ENCODE results near the gene CHMP1A. TPM values are rescaled to one million over a fixed set of nuclear protein-coding genes. Genes with fewer than 3 reads are reported as not detected.
"Not testable (repeated sequence)": the region's sequence is repeated elsewhere in the genome, so short reads cannot be mapped to it uniquely, and the experiment has no call there.

CHMP1A gene
- polyA plus RNA-seq, 5 donors, result 47.5 to 97.3 (median 66.4) TPM

- DNase-seq, result no peak
Measured at GRCh38 chr16:89693931-89694783, 36.6 kb upstream of the CHMP1A start.

DNA sequence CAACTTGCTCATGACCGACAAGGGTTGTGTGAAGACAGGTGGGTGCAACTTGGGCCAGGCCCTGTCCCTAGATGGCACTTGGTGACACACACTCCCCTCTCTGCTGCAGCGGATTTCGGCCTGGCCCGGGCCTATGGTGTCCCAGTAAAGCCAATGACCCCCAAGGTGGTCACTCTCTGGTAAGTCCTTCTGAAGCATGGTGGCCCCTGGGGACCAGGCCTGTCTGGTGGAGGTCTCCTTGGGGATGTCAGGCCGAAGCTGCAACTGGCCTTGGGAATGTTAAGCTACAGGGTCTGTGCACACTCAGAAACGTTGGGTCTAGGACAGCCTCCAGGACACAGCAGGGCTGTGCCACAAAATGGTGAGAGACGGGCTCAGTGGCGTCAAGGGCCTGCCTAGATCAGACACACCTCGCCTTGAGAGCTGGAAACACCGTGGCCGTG is 35.8 kb upstream of the CHMP1A start:
- no peak for DNase-seq

DNA sequence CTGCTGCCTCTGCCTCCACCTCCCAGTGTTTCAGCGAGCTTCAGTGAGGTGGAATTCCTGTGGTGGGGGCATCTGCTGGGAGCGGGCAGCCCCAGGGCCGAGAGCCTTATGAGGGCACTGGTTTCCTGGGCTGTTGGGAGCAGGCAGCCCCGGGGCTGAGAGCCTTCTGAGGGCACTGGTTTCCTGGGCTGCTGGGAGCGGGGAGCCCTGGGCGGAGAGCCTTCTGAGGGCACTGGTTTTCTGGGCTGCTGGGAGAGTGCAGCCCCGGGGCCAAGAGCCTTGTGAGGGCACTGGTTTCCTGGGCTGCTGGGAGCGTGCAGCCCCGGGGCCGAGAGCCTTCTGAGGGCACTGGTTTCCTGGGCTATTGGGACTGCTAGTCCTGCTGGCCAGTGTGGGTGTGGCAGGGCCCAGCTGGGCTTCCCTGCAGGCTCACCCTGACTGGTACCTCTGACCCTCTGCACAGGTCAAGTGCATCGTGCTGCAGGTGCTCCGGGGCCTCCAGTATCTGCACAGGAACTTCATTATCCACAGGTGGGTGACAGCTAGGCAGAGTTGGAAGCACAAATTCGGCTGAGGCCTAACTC is 34.6 kb upstream of the CHMP1A start:
- DNase-seq, result no peak

- no peak for DNase-seq
Measured at GRCh38 chr16:89691231-89691985, 33.9 kb upstream of the CHMP1A start.

DNA sequence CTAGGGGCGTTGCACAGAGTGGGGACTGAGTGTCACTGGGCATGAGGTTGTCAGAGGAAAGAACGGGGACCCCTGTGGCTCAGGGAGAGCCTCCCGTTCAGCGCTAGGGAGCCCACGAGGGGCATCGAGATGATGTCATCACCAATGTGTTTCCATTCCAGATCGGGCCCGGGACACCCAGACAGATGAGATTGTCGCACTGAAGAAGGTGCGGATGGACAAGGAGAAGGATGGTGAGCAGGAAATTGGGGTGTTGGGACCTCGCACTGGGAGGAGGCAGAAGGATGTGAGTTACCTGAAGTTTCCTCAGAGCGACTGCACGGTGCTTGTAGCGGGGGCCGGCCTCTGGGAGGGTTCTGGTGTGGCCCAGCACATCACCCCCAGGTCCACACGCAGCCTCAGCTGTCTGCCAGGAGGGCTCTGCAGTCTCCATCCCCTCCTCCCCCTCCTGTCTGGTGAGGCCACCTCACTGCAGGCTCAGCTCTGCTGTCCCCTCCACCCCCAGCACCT is 32.9 kb upstream of the CHMP1A start:
- no peak for DNase-seq

GRCh38 chr16:89689621-89690020 is 32.1 kb upstream of the CHMP1A start:
- DNase-seq, result not testable (repeated sequence)

- DNase-seq, result no peak
Measured at GRCh38 chr16:89689142-89689541, 31.6 kb upstream of the CHMP1A start.

DNA sequence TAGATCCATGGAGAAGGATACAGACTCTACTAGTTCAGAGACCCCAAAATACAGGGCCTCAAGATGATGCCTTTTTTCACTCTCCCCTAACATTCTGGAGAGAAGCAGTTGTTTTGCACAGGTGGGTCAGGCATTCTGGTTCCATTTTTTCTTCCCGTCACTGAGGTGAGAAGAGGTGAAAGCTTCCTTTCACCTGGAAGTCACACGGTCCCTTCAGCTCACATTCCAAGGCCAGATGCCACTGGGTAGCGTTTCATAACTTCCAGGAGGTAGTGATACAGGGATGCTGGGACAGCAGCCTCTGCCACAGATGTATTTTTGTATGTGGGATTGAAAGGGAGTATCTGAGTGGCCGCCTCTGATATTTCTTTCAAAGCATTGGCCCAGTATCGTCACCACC is 30.9 kb upstream of the CHMP1A start:
- no peak for DNase-seq

GRCh38 chr16:89687092-89687940 is 29.8 kb upstream of the CHMP1A start:
- DNase-seq, result no peak

DNA sequence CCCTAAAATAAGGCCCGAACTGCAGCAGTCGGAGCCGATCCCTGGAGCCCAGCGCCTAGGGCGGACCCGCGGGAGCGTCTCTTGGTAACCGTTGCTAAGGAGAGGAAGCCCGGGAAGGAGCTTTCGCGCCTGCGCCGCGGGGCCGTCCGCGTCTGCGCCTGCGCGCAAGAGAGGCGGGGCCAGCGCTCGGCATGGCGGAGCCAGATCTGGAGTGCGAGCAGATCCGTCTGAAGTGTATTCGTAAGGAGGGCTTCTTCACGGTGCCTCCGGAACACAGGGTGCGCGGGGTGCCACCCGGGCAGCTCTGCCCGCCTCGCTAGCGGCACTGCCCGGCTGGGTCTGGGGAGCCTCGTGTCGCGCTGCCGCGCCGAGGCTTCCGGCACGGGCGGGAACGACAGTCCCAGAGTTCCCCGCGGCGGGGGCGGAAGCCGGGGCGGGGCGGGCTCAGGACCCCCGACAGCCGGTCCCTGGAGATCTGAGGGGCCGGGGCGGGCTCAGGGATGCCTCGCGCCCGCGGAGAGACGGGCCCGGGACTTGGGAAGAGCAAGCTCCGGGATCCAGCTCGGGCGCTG is 29.1 kb upstream of the CHMP1A start, which contains the start of gene CDK10:
Gene CDK10, plus strand, starts transcription at position 170 of the 572 bp plus-strand sequence. Its CDS starts 22 bp downstream, at position 192.
- DNase-seq, result peak; percentile 94 to 96

- DNase-seq, result no peak
Measured at GRCh38 chr16:89685916-89686315, 28.4 kb upstream of the CHMP1A start.

DNA sequence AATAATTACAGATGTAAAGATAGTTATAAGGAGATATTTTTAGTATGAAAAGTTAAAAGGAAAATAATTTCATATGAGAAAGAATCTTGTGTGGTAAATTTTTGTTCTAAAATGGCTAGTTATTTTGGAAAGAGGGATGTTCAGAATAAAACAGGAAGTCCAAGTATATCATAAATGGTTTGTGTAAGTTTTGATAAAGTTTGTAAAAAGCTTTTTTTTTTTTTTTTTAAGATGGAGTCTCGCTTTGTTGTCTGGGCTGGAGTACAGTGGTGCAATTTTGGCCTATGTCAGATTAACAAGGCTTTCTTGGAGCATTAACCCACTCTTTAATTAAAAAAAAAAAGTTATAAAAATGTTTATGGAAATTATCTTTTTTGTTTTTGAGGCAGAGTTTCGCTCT is 20.8 kb upstream of the CHMP1A start:
- no peak for DNase-seq

GRCh38 chr16:89672177-89672941 is 14.9 kb upstream of the CHMP1A start:
- no peak for DNase-seq

DNA sequence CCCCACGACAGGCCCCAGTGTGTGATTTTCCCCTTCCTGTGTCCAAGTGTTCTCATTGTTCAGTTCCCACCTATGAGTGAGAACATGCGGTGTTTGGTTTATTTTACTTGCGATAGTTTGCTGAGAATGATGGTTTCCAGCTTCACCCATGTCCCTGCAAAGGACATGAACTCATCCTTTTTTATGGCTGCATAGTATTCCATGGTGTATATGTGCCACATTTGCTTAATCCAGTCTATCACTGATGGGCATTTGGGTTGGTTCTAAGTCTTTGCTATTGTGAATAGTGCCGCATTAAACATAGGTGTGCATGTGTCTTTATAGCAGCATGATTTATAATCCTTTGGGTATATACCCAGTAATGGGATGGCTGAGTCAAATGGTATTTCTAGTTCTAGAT is 14.1 kb upstream of the CHMP1A start:
- DNase-seq, result not testable (repeated sequence)

GRCh38 chr16:89670496-89671431 is 13.3 kb upstream of the CHMP1A start:
- no peak for DNase-seq

- DNase-seq, result no peak
Measured at GRCh38 chr16:89669755-89670154, 12.2 kb upstream of the CHMP1A start.

- DNase-seq, result no peak
Measured at GRCh38 chr16:89668790-89669158, 11.3 kb upstream of the CHMP1A start.

GRCh38 chr16:89667633-89668032 is 10.1 kb upstream of the CHMP1A start:
- no peak for DNase-seq

DNA sequence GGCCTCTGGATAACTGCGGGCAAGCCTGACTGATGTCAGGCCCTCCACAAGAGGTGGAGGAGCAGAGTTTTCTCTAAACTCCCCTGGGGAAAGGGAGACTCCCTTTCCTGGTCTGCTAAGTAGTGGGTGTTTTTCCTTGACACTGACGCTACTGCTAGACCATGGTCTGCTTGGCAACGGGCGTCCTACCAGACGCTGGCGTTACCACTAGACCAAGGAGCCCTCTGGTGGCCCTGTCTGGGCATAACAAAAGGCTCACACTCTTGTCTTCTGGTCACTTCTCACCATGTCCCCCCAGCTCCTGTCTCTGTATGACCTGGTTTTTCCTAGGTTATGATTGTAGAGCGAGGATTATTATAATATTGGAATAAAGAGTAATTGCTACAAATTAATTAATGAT is 9.5 kb upstream of the CHMP1A start:
- not testable (repeated sequence) for DNase-seq
